Smooth muscle cell (in vitro differentiated cells): ENCODE measurements around the gene NRP1. TPM values are rescaled to one million over a fixed set of nuclear protein-coding genes. Genes with fewer than 3 reads are reported as not detected.
A peak's percentile ranks its signal among the peaks of the same experiment; 100 is the strongest.

Experiments
- DNase-seq: peaks from one replicate; lab custom pipeline; 2025; ENCODE audit not compliant: unreplicated experiment; lab: John Stamatoyannopoulos, UW
- H2AFZ ChIP-seq: fragments of 200-600 bp; sonication (generic); 2 replicates; pipeline ENCODE4 v1.6.0; 2016; ENCODE audit warnings: antibody characterized with exemption, low read depth, mild to moderate bottlenecking
- H3F3A ChIP-seq: fragments of 200-600 bp; sonication (generic); 2 replicates; pipeline ENCODE4 v1.6.0; 2017; ENCODE audit warnings: antibody characterized with exemption, low read depth
- H3K27ac ChIP-seq: fragments of 200-600 bp; sonication (generic); 2 replicates; pipeline ENCODE4 v1.5.1; 2016; ENCODE audit warnings: low read depth, mild to moderate bottlenecking
- H3K27me3 ChIP-seq: fragments of 200-600 bp; sonication (generic); 2 replicates; pipeline ENCODE4 v1.6.1; 2016; ENCODE audit warnings: low read depth, mild to moderate bottlenecking
- H3K36me3 ChIP-seq: fragments of 200-600 bp; sonication (generic); 2 replicates; pipeline ENCODE4 v1.5.1; 2016; ENCODE audit warnings: low read depth
- H3K4me1 ChIP-seq: fragments of 200-600 bp; sonication (generic); 2 replicates; pipeline ENCODE4 v1.5.1; 2016; ENCODE audit warnings: low read depth
- H3K4me2 ChIP-seq: fragments of 200-600 bp; sonication (generic); 2 replicates; pipeline ENCODE4 v1.6.0; 2016; ENCODE audit warnings: mild to moderate bottlenecking
- H3K4me3 ChIP-seq: fragments of 200-600 bp; sonication (generic); 2 replicates; pipeline ENCODE4 v1.5.1; 2016; ENCODE audit warnings: mild to moderate bottlenecking
- H3K79me2 ChIP-seq: fragments of 200-600 bp; sonication (generic); 2 replicates; pipeline ENCODE4 v1.6.0; 2016; ENCODE audit warnings: low read depth, mild to moderate bottlenecking
- H3K9ac ChIP-seq: fragments of 200-600 bp; sonication (generic); 2 replicates; pipeline ENCODE4 v1.6.0; 2016; ENCODE audit warnings: low read depth
- H3K9me3 ChIP-seq: fragments of 200-600 bp; sonication (generic); replicated peaks from 2 replicates; pipeline ENCODE4 v1.5.1; 2016; ENCODE audit warnings: low read depth
- H4K20me1 ChIP-seq: fragments of 200-600 bp; sonication (generic); 2 replicates; pipeline ENCODE4 v1.6.0; 2016; ENCODE audit warnings: low read depth
- CTCF ChIP-seq: fragments of 200-600 bp; sonication (generic); IDR thresholded peaks from 2 replicates; pipeline ENCODE4 v1.5.1; 2017; ENCODE audit warnings: borderline replicate concordance, mild to moderate bottlenecking, antibody characterized with exemption; ENCODE audit not compliant: insufficient read depth, poor library complexity, severe bottlenecking
- WGBS: methylation state at CpG from one replicate; pipeline ENCODE4 v1.1.7; 2016; ENCODE audit warnings: low lambda C conversion rate; 5-methylcytosine and 5-hydroxymethylcytosine counted together
- polyA plus RNA-seq: library from polyadenylated mRNA; unstranded; fragments of >200 nt; fragmentation: Nextera tagmentation; extraction: Ambion mirVana; gene quantifications from 2 replicates; pipeline ENCODE4 v1.2.1, GENCODE V29; 2016
- total RNA-seq: library from RNA; depleted of rRNA; stranded (reverse); fragments of >200 nt; gene quantifications from 2 replicates; pipeline ENCODE4 v1.2.3, GENCODE V29; 2014

Gene NRP1
- total and polyA plus RNA-seq, 2 experiments from 2014 or later, result 74.8 to 80.4 TPM

- Histone ChIP-seq H3K4me3 (no peak overlapping the region), H3K79me2 (peaks cover 7% of the 10 kb centered on the region), H3K4me1 (peaks cover 17% of the 10 kb centered on the region), H3K27me3 (no peaks in the 10 kb centered on the region), H3K4me2 (no peak overlapping the region), H3K9ac (no peak overlapping the region), H2AFZ (no peak overlapping the region), H3K36me3 (no peaks in the 10 kb centered on the region), H3K27ac (peak overlapping the region; percentile 95), H4K20me1 (no peaks in the 10 kb centered on the region), H3K9me3 (no peaks in the 10 kb centered on the region), H3F3A (peaks cover 44% of the 10 kb centered on the region)
- 94% methylated on average over 2 of the region's 2 CpGs for WGBS
- DNase-seq, result no peak
- no peak for TF ChIP-seq CTCF
Measured at GRCh38 chr10:33240258-33240657, 94.2 kb downstream of the NRP1 start.

GRCh38 chr10:33239257-33239656 is 95.2 kb downstream of the NRP1 start:
- Histone ChIP-seq H3K9me3 (no peaks in the 10 kb centered on the region), H3K9ac (no peak overlapping the region), H3K4me3 (no peak overlapping the region), H2AFZ (no peak overlapping the region), H3K4me1 (peaks cover 27% of the 10 kb centered on the region), H3K27ac (peak overlapping the region; percentile 95), H4K20me1 (no peaks in the 10 kb centered on the region), H3K27me3 (no peaks in the 10 kb centered on the region), H3K79me2 (peaks cover 7% of the 10 kb centered on the region), H3F3A (peaks cover 53% of the 10 kb centered on the region), H3K4me2 (no peak overlapping the region), H3K36me3 (no peaks in the 10 kb centered on the region)
- 65% methylated on average over 2 of the region's 2 CpGs for WGBS
- no peak for DNase-seq
- no peak for TF ChIP-seq CTCF

- no peak for DNase-seq
- peaks cover 53% of the 10 kb centered on the region for H3F3A ChIP-seq
- peak overlapping the region; percentile 69 for H3K9ac ChIP-seq
- no peaks in the 10 kb centered on the region for H3K36me3 ChIP-seq
- peaks cover 30% of the 10 kb centered on the region for H3K4me1 ChIP-seq
- H3K27me3 ChIP-seq, result no peaks in the 10 kb centered on the region
- H4K20me1 ChIP-seq, result no peaks in the 10 kb centered on the region
- TF ChIP-seq CTCF, result no peak
- H2AFZ ChIP-seq, result no peak overlapping the region
- WGBS, result 52% methylated on average over 3 of the region's 3 CpGs
- H3K4me2 ChIP-seq, result peak overlapping the region; percentile 60
- peaks cover 7% of the 10 kb centered on the region for H3K79me2 ChIP-seq
- no peak overlapping the region for H3K4me3 ChIP-seq
- no peaks in the 10 kb centered on the region for H3K9me3 ChIP-seq
- H3K27ac ChIP-seq, result peak overlapping the region; percentile 95
Measured at GRCh38 chr10:33238643-33239042, 95.8 kb downstream of the NRP1 start.
